OCI-LY1 (cell line): ENCODE data around the gene S100PBP.

Experiments used
- H2AFZ ChIP-seq: fragments of 200-600 bp; sonication (generic), shearing (Covaris generic); 2 replicates; pipeline ENCODE4 v1.6.0; 2014; ENCODE audit warnings: antibody characterized with exemption, mild to moderate bottlenecking, low read length
- H3F3A ChIP-seq: fragments of 200-600 bp; sonication (generic), shearing (Covaris generic); 2 replicates; pipeline ENCODE4 v1.6.0; 2014; ENCODE audit warnings: mild to moderate bottlenecking, antibody characterized with exemption, low read length, moderate library complexity; ENCODE audit not compliant: insufficient read depth
- H3K27ac ChIP-seq: fragments of 200-600 bp; sonication (generic); 2 replicates; pipeline ENCODE4 v1.5.1; 2014; ENCODE audit warnings: low read length, mixed run types, mild to moderate bottlenecking, low read depth; ENCODE audit not compliant: poor library complexity, severe bottlenecking
- H3K27me3 ChIP-seq: fragments of 200-600 bp; sonication (generic); 2 replicates; pipeline ENCODE4 v1.6.0; 2014; ENCODE audit warnings: antibody characterized with exemption, mild to moderate bottlenecking, low read length, moderate library complexity; ENCODE audit not compliant: insufficient read depth
- H3K36me3 ChIP-seq: fragments of 200-600 bp; sonication (generic); 2 replicates; pipeline ENCODE4 v1.6.1; 2014; ENCODE audit warnings: mild to moderate bottlenecking, antibody characterized with exemption, low read length, moderate library complexity, mixed read lengths; ENCODE audit not compliant: insufficient read depth
- H3K4me1 ChIP-seq: fragments of 200-600 bp; sonication (generic); 2 replicates; pipeline ENCODE4 v1.5.1; 2014; ENCODE audit warnings: mild to moderate bottlenecking, low read length, moderate library complexity; ENCODE audit not compliant: insufficient read depth, severe bottlenecking
- H3K4me2 ChIP-seq: fragments of 200-600 bp; sonication (generic), shearing (Covaris generic); 2 replicates; pipeline ENCODE4 v1.6.1; 2014; ENCODE audit warnings: low read length
- H3K4me3 ChIP-seq: fragments of 200-600 bp; sonication (generic); 2 replicates; pipeline ENCODE4 v1.5.1; 2014; ENCODE audit warnings: low read length, low read depth, mild to moderate bottlenecking, mixed read lengths; ENCODE audit not compliant: poor library complexity, severe bottlenecking
- H3K79me2 ChIP-seq: fragments of 200-600 bp; shearing (Covaris generic); 2 replicates; pipeline ENCODE4 v1.6.1; 2016; ENCODE audit warnings: mixed run types, low read length, mixed read lengths; ENCODE audit not compliant: insufficient read depth
- H3K9ac ChIP-seq: fragments of 200-600 bp; sonication (generic), shearing (Covaris generic); 2 replicates; pipeline ENCODE4 v1.6.1; 2014; ENCODE audit warnings: mild to moderate bottlenecking, low read length, mixed read lengths
- H3K9me2 ChIP-seq: fragments of 200-600 bp; sonication (generic), shearing (Covaris generic); 2 replicates; pipeline ENCODE4 v1.6.1; 2014; ENCODE audit warnings: low read depth, mild to moderate bottlenecking, low read length, mixed read lengths
- H3K9me3 ChIP-seq: fragments of 200-600 bp; shearing (Covaris generic); 2 replicates; pipeline ENCODE4 v1.6.1; 2014; ENCODE audit warnings: low read length, mixed read lengths
- H4K20me1 ChIP-seq: fragments of 200-600 bp; sonication (generic), shearing (Covaris generic); 2 replicates; pipeline ENCODE4 v1.6.0; 2016; ENCODE audit warnings: mild to moderate bottlenecking, low read length; ENCODE audit not compliant: insufficient read depth
- EZH2 ChIP-seq: fragments of 200-600 bp; sonication (generic), shearing (Covaris generic); IDR thresholded peaks from 2 replicates; pipeline ENCODE4 v1.8.0; 2017; ENCODE audit warnings: borderline replicate concordance, mixed run types, mild to moderate bottlenecking, antibody characterized with exemption, low read length, moderate library complexity, mixed read lengths
- TF ChIP-seq, protein P1 (sequence below): fragments of 200-600 bp; sonication (generic), shearing (Covaris generic); IDR thresholded peaks from 2 replicates; pipeline ENCODE4 v1.5.1; 2017; ENCODE audit warnings: mild to moderate bottlenecking, antibody characterized with exemption, low read length, moderate library complexity, mixed read lengths

The S100PBP gene

DNA sequence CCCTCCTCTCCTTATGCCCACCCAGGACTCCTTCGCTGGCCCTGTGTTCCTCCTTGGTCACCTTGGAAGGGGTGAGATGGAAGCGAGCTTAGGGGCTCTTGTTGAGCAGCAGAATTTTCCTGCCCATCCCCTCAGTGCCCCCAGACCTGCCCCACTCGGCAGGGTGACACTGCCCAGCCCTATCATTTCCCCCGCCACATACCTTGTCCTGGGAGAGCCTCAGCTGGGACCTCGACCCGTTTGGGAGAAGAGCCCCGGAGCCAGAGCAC is 54.7 kb downstream of the S100PBP start:
- Histone ChIP-seq H3K4me2 (no peak overlapping the region), H3K9ac (no peak overlapping the region), H4K20me1 (no peaks in the 10 kb centered on the region), H3K27me3 (no peaks in the 10 kb centered on the region; the same call in 1 of the 2 replicates), H3K36me3 (no peaks in the 10 kb centered on the region), H3K79me2 (no peaks in the 10 kb centered on the region), H2AFZ (no peak overlapping the region), H3K9me2 (no peaks in the 10 kb centered on the region), H3K4me3 (no peak overlapping the region), H3K9me3 (no peaks in the 10 kb centered on the region), H3F3A (no peaks in the 10 kb centered on the region), H3K4me1 (peaks cover 7% of the 10 kb centered on the region), H3K27ac (no peak overlapping the region)
- no peak for TF ChIP-seq EZH2
- TF ChIP-seq, protein P1, sequence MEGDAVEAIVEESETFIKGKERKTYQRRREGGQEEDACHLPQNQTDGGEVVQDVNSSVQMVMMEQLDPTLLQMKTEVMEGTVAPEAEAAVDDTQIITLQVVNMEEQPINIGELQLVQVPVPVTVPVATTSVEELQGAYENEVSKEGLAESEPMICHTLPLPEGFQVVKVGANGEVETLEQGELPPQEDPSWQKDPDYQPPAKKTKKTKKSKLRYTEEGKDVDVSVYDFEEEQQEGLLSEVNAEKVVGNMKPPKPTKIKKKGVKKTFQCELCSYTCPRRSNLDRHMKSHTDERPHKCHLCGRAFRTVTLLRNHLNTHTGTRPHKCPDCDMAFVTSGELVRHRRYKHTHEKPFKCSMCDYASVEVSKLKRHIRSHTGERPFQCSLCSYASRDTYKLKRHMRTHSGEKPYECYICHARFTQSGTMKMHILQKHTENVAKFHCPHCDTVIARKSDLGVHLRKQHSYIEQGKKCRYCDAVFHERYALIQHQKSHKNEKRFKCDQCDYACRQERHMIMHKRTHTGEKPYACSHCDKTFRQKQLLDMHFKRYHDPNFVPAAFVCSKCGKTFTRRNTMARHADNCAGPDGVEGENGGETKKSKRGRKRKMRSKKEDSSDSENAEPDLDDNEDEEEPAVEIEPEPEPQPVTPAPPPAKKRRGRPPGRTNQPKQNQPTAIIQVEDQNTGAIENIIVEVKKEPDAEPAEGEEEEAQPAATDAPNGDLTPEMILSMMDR: no peak

DNA sequence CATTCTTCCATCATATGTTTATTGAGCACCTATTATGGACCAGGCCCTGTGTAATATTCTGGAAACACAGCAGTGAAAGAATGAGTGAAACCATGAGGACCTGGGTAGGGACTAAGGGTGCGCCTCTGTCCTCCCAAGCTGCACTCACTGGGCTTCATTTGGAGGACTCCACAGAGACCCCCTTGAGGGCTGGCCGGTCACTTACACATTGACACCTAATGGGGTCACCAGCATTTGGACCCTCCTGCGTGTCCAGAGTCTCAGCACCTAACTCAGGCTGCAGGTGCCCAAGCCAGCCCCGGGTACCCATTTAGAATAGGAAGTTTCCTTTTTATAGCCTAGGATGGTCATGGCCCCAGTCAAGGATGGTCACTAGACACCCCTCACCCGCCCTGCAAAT is 56.0 kb downstream of the S100PBP start:
- Histone ChIP-seq H2AFZ (no peak overlapping the region), H3K9me2 (no peaks in the 10 kb centered on the region), H3K27ac (no peak overlapping the region), H3K27me3 (no peaks in the 10 kb centered on the region; the same call in 1 of the 2 replicates), H4K20me1 (no peaks in the 10 kb centered on the region), H3F3A (no peaks in the 10 kb centered on the region), H3K9me3 (no peaks in the 10 kb centered on the region), H3K4me2 (no peak overlapping the region), H3K79me2 (no peaks in the 10 kb centered on the region), H3K4me1 (peaks cover 7% of the 10 kb centered on the region), H3K9ac (no peak overlapping the region), H3K36me3 (no peaks in the 10 kb centered on the region), H3K4me3 (no peak overlapping the region)
- TF ChIP-seq EZH2: no peak
- TF ChIP-seq, protein P1: no peak

DNA sequence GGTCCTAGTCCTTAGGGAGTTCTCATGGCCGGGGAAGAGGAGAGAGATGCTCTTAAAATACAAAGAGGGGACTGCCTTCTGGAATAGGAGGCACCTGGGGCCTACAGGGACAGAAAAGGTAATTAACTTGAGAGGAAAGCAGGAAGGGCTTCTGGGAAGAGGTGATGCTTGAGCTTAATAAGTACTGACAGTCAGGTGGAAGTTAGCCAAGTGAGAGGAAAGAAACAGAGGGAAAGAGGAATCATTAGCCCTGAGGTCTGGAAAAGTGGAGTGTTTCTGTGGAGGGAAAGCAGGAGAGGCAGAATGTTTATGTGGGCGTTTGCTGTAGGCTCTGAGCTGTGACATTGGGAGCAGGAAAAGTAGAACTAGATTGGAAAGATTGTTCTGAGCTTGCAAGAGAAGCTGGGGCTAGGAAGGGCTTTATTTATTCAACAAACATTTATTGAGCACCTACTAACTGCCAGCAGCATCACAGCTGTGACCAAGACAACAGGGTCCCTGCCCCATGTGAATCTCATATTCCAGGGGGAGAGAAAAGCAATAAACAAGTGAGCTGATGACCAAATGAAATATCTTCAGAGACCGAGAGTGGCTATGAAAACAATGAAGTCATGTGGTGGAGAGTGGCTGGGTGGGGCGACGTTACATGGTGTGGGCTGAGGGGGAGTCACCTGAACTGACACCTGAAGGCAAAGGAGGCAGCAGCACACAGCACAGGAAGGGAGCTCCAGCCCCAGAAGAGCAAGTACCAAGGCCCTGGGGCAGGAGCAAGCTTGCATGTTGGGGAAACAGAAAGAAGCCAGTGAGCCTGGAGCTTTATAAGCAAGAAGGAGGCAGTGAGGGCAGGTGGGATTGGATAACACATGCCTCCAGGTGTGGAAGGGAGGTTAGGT is 57.7 kb downstream of the S100PBP start:
- Histone ChIP-seq H3K9me2 (no peaks in the 10 kb centered on the region), H3K4me2 (no peak overlapping the region), H2AFZ (no peak overlapping the region), H3K79me2 (no peaks in the 10 kb centered on the region), H4K20me1 (no peaks in the 10 kb centered on the region), H3K27me3 (no peaks in the 10 kb centered on the region; the same call in 1 of the 2 replicates), H3K4me3 (no peak overlapping the region), H3K27ac (no peak overlapping the region), H3K36me3 (no peaks in the 10 kb centered on the region), H3K4me1 (peaks cover 7% of the 10 kb centered on the region), H3K9me3 (no peaks in the 10 kb centered on the region), H3F3A (no peaks in the 10 kb centered on the region), H3K9ac (no peak overlapping the region)
- TF ChIP-seq, protein P1: no peak
- TF ChIP-seq EZH2: no peak
